ENCODE data around the gene LRRC7.
"Not testable (repeated sequence)": the region's sequence is repeated elsewhere in the genome, so short reads cannot be mapped to it uniquely, and the experiment has no call there.

LRRC7 gene

DNA sequence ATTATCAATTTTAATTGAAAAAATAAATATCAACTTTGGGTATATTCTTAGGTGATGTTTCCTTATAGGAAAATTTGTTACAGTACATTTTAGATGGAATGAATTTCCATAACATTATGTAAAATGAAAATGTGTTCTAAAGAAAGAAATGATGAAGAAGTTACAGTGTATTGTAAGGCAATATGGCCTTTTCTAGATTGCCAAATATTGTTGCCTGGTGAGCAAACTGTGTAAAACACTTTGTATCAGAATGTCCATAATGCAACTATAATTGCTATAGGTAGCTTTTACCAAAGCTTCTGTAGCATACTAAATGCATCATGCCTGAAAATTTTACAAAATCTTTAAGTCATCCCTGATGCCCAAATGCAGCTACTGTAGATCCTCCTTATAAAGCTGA, 285.0 kb downstream of the LRRC7 start:
- DNase-seq (ENCODE audit: insufficient read length, low spot score) (no peak), FAIRE-seq (no peak)

DNA sequence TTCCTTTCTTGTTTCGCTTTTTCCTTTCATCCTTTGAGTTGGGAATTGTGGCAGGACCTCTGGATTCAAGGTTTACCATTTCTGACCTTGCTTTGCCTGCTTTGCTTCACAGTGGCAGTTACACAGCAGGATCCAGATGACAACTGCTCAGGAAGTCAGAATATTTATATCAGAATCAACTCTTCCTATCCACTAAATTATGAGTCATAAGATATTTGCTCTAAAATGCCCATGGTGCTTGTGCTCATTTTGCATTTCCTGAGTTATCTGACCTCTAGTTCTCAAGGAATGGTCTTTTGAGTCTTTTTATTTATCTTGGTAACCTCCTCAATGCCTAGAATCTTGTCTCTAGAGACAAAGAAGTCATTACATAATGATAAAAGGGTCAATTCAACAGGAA, 290.8 kb downstream of the LRRC7 start:
- FAIRE-seq = no peak
- DNase-seq (ENCODE audit: insufficient read length, low spot score) = no peak

DNA sequence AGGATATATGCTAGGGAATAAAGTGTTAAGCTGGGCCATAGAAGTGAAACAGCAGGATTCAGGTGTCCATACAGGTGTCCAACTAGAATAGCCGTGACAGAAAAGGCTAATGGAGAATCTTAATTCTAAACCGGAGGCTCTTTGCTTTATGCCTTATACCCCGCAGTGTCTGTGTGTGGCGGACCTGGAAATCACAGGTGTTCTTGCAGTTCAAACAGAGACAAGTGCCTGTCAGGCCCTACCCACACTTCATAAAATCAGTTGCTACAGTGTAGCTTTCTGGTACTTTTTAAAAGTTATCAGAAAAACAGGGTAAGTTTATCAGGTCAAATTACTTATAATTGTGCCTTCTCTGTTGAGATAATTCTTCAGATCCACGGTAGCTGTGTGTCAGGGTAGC, 293.9 kb downstream of the LRRC7 start:
- FAIRE-seq (no peak), DNase-seq (ENCODE audit: insufficient read length, low spot score) (no peak)

DNA sequence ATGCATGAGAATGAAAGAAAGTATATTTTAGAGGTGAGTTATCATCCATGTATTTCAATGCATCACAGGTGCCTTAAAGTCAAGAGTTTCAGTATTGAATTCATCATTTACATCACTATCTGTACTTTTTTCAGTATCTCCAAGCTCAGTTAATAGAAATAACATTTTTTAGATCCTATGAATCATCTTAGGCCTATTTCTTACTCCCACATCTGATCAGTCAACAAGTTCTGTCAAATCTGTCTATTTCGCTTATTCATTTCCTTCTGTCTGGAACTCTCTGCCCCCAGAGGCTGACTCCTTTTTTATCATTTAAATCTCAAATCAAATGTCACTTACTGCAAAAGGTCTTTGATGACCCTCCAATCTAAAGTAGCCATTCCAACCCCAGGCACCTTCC, 295.2 kb downstream of the LRRC7 start:
- FAIRE-seq (no peak), DNase-seq (ENCODE audit: insufficient read length, low spot score) (no peak)

DNA sequence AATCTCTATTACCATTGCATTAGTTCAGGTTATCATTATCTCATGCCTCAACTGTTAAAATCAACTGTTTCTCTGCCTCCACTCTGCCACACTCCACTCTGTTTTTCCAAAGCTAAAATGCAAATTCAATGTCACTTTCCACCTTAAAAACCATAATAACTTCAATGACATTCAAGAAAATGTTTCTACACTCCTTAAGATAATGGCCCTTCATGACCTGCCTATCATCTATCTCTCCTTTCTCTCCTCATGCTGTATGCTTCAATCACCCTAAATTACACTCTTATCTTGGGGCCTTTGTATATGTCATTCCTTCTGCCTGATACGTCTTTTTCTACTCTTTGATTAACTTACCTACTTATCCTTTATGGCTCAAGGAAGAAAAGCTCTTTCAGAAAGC, 296.0 kb downstream of the LRRC7 start:
- FAIRE-seq (no peak), DNase-seq (ENCODE audit: insufficient read length, low spot score) (no peak)

- DNase-seq (ENCODE audit: insufficient read length, low spot score) (no peak), FAIRE-seq (no peak)
These were observed 303.7 kb downstream of the LRRC7 start for GRCh38 chr1:69871412-69871811.

GRCh38 chr1:69878338-69878737, 310.6 kb downstream of the LRRC7 start:
- FAIRE-seq (no peak), DNase-seq (ENCODE audit: insufficient read length, low spot score) (no peak)

DNA sequence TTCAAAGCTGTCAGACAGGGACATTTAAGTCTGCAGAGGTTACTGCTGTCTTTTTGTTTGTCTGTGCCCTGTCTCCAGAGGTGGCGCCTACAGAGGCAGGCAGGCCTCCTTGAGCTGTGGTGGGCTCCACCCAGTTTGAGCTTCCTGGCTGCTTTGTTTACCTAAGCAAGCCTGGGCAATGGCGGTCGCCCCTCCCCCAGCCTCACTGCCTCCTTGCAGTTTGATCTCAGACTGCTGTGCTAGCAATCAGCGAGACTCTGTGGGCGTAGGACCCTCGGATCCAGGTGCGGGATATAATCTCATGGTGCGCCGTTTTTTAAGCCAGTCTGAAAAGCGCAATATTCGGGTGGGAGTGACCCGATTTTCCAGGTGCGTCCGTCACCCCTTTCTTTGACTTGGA, 320.3 kb downstream of the LRRC7 start:
- FAIRE-seq; DNase-seq (ENCODE audit: insufficient read length, low spot score): not testable (repeated sequence)

GRCh38 chr1:69888657-69889056, 320.9 kb downstream of the LRRC7 start:
- DNase-seq (ENCODE audit: insufficient read length, low spot score) (no peak), FAIRE-seq (no peak)

DNA sequence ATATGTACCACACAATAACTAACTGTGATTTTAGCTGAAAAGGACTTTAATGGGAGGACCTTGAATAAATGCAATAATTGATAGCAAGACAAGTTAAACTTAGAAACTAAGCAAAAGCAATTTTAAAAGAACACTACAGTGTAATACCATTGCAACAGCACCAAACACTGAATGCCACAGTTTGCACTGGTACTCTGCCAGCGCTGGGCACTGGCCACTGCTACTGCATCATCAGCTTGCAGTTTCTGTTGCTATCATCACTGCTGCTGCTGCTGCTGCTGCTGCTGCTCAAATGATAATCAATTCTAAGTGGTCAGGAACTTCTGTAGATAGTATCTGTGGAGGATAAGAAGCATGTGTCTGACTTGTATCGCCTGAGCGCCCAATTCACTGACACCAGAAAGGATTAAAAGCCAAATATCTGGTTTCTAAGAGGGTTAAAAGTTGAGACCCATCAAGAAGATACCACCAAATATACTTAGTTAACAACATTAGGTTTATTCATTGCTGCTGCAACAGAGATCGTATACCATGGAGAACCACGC, 330.8 kb downstream of the LRRC7 start:
- FAIRE-seq = no peak
- DNase-seq (ENCODE audit: insufficient read length, low spot score) = no peak

DNA sequence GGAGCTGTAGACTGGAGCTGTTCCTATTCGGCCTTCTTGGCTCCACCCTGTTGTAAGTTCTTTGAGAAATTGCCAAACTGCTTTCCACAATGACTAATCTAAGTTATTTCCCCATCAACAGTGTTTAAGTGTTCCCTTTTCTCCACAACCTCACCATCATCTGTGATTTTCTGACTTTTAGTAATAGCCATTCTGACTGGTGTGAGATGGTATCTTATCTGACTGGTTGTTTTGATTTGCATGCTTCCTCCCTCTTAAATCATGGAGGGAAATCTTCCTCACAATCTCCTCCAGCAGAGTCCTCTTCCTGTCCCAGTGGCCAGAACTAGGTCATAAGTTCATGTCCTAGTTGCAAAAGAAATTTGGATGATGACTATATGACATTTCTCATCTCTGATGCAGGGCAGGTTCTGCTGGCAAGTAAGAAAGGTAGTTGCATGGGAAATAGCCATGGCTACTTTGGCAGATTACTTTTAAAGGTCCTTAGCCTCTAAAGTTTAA, 343.6 kb downstream of the LRRC7 start:
- peak; percentile 5 for DNase-seq (ENCODE audit: insufficient read length, low spot score)
- no peak for FAIRE-seq

- no peak for FAIRE-seq
- peak; percentile 3 for DNase-seq (ENCODE audit: insufficient read length, low spot score)
These were observed 346.3 kb downstream of the LRRC7 start for GRCh38 chr1:69913977-69914376.

GRCh38 chr1:69914976-69915765, 347.4 kb downstream of the LRRC7 start:
- no peak for DNase-seq (ENCODE audit: insufficient read length, low spot score)
- no peak for FAIRE-seq

DNA sequence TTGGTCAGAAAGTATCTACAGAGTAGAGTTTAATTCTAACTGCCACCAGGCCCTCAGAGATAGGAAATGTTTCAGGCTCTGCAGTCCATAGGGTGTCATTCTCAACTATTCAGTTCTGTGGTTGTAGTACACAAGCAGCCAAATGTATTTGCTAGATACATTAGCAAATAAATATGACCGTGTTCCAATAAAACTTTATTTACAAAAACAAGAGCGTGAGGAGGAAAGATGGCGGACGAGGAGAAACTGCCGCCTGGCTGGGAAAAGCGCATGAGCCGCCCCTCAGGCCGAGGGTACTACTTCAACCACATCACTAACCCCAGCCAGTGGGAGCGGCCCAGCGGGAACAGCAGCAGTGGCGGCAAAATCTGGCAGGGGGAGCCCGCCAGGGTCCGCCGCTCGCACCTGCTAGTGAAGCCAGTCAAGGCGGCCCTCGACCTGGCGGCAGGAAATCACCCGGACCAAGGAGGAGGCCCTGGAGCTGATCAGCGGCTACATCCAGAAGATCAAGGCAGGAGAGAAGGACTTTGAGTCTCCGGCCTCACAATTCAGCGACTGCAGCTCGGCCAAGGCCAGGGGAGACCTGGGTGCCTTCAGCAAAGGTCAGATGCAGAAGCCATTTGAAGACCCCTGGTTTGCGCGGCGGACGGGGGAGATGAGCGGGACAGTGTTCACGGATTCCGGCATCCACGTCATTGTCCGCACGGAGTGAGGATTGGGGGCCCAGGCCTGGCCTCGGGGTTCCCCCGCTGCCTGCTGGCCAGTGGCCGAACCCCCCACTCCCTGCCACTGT, 351.6 kb downstream of the LRRC7 start:
- DNase-seq (ENCODE audit: insufficient read length, low spot score) (no peak), FAIRE-seq (no peak)

DNA sequence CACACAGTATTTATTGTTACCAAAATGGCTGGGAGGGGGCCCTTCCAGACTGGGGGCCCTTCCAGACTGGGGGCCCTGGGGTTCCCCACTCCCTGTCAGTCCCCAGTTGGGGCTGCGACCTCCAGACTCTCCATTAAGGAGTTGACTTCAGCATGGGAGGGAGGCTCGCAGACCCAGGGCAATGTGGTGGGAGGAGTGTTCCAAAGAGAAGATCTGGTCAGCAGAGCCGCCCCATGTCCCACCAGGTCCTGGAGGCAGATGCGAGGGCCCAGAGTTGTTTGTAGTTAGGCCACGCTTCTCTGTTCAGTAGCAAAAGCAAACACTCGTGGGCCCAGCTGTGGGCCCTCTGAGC, 352.2 kb downstream of the LRRC7 start:
- FAIRE-seq (no peak), DNase-seq (ENCODE audit: insufficient read length, low spot score) (no peak)

DNA sequence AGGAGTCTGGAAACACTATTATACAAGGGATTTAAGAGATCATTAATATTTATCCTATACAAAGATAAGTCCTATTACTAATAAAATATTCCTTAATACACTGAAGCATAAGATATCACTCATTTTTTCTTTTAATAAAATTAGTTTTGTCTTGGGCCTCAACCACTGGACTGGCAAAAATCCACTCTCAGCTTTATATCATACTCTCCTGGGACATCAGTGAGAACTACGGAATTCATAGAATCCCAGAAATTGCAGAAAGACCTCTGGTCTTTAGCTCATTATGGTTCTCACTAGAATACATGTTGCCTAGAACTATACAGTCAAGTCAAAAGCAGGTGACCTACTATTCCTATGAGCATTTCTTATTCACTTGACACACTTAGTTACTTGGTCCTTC, 352.7 kb downstream of the LRRC7 start:
- DNase-seq (ENCODE audit: insufficient read length, low spot score) = no peak
- FAIRE-seq = no peak

- DNase-seq (ENCODE audit: insufficient read length, low spot score) (no peak), FAIRE-seq (no peak)
These were observed 353.8 kb downstream of the LRRC7 start for GRCh38 chr1:69921486-69921885.

- FAIRE-seq; DNase-seq (ENCODE audit: insufficient read length, low spot score): not testable (repeated sequence)
These were observed 360.5 kb downstream of the LRRC7 start for GRCh38 chr1:69928234-69928633.

DNA sequence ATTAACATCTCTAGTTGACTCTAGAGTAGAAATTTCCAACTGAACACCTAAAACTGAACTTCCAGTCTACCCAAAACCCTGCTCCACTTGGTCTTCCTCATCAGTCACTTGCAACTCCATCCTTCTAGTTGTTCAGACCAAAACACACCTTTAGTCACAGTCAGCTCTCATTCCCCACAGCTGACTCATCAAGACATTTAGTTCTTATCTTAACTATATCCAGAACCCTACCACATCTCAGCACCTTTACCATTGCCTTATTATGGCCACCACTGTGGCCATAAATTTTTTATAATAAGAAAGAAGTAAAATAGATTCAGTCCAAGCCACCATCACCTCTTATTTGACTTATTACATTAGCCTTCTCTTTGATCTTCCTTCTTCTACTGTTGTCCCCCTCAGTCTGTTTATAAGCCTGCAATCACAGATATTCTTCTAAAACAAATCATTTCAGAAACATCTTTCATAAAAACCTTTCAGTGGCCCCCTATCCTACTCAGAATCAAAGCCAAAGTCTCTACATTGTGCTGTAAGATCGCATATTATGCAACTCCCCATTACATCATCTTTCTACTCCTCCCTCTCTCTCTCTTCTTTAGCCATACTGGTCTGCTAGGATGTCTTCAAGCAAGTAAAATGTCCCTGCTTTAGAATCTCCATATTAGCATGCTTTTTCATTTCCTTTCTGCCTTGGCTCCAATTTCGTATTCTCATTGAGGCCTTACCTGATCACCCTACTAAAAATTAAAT, 361.8 kb downstream of the LRRC7 start:
- no peak for FAIRE-seq

DNA sequence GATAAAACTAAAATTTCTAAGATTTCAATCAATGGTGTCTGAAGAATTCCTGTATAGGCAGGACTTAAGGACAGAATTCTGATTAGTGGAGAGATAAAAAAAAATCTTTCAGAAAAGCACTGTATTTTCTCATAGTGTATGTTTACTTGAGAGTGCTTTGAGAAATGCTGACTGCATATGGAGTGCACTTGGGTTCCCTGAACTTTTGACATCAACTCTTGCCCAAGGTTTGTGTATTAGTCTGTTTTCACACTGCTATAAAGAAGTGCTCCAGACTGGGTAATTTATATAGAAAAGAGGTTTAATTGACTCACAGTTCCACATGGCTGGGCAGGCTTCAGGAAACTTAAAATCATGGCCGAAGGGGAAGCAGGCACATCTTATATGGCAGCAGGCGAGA, 362.7 kb downstream of the LRRC7 start:
- no peak for DNase-seq (ENCODE audit: insufficient read length, low spot score)
- no peak for FAIRE-seq

More for the DNA sequence above, 361.8 kb downstream of the LRRC7 start:
- no peak for DNase-seq (ENCODE audit: insufficient read length, low spot score)

- DNase-seq (ENCODE audit: insufficient read length, low spot score) (no peak), FAIRE-seq (no peak)
These were observed 365.0 kb downstream of the LRRC7 start for GRCh38 chr1:69932760-69933159.

Measured in HTR-8/SVneo (cell line).